HG03457 (cell line): Measurements from ENCODE around the gene KLHL21.
"Not testable (repeated sequence)": the region's sequence is repeated elsewhere in the genome, so short reads cannot be mapped to it uniquely, and the experiment has no call there.

Experiments
- ATAC-seq: cut with Tn5 transposase; IDR thresholded peaks from one replicate; pipeline ENCODE4 v1.9.1; 2021; ENCODE audit warnings: moderate number of reproducible peaks; ENCODE audit not compliant: unreplicated experiment

The KLHL21 gene

GRCh38 chr1:6600410-6601048 is 2.1 kb downstream of the KLHL21 start:
- ATAC-seq: no peak

- ATAC-seq: not testable (repeated sequence)
These were observed 2.7 kb downstream of the KLHL21 start for GRCh38 chr1:6599991-6600390.

- no peak for ATAC-seq
These were observed 3.3 kb downstream of the KLHL21 start for GRCh38 chr1:6599141-6599975.

- no peak for ATAC-seq
These were observed 4.9 kb downstream of the KLHL21 start for GRCh38 chr1:6597777-6598131.

- ATAC-seq: no peak
These were observed 5.5 kb downstream of the KLHL21 start for GRCh38 chr1:6596886-6597776.

- ATAC-seq: no peak
These were observed 6.3 kb downstream of the KLHL21 start for GRCh38 chr1:6596351-6596750.

GRCh38 chr1:6594977-6595740 is 7.5 kb downstream of the KLHL21 start:
- ATAC-seq: no peak

- no peak for ATAC-seq
These were observed 8.9 kb downstream of the KLHL21 start for GRCh38 chr1:6593810-6594209.

- ATAC-seq: no peak
These were observed 9.6 kb downstream of the KLHL21 start for GRCh38 chr1:6592865-6593593.

- ATAC-seq: no peak
These were observed 10.2 kb downstream of the KLHL21 start for GRCh38 chr1:6592441-6592840.

GRCh38 chr1:6591644-6592043 is 11.0 kb downstream of the KLHL21 start:
- ATAC-seq: no peak

GRCh38 chr1:6591222-6591621 is 11.4 kb downstream of the KLHL21 start:
- ATAC-seq: no peak

GRCh38 chr1:6590046-6590445 is 12.6 kb downstream of the KLHL21 start:
- no peak for ATAC-seq

GRCh38 chr1:6588893-6589520 is 13.7 kb downstream of the KLHL21 start:
- no peak for ATAC-seq

GRCh38 chr1:6588128-6588892 is 14.4 kb downstream of the KLHL21 start:
- ATAC-seq: no peak

GRCh38 chr1:6587261-6588005 is 15.2 kb downstream of the KLHL21 start:
- ATAC-seq: no peak

GRCh38 chr1:6586404-6586816 is 16.3 kb downstream of the KLHL21 start:
- ATAC-seq: no peak

- no peak for ATAC-seq
These were observed 16.8 kb downstream of the KLHL21 start for GRCh38 chr1:6585841-6586240.
